Trophoblast cell (in vitro differentiated cells and primary cell): ENCODE measurements around the gene APBA2.

ENCODE experiments used
- DNase-seq, 2 donors: peaks; one replicate each; pipeline ENCODE4 v3.0.0-alpha.2; 2016
- H2AFZ ChIP-seq: 2 replicates; pipeline ENCODE4 v1.6.1; 2013; ENCODE audit warnings: low read length, moderate library complexity, mild to moderate bottlenecking; ENCODE audit not compliant: insufficient read depth, poor library complexity
- H2AK5ac ChIP-seq: 2 replicates; pipeline ENCODE4 v1.6.1; 2013; ENCODE audit warnings: mild to moderate bottlenecking, low read length
- H2BK120ac ChIP-seq: 2 replicates; pipeline ENCODE4 v1.6.1; 2013; ENCODE audit warnings: low read length, mild to moderate bottlenecking, moderate library complexity; ENCODE audit not compliant: insufficient read depth, poor library complexity
- H2BK12ac ChIP-seq: 2 replicates; pipeline ENCODE4 v1.6.1; 2013; ENCODE audit warnings: mild to moderate bottlenecking, low read length, moderate library complexity
- H2BK5ac ChIP-seq: 2 replicates; pipeline ENCODE4 v1.6.1; 2013; ENCODE audit warnings: low read length, low read depth, moderate library complexity, mild to moderate bottlenecking; ENCODE audit not compliant: poor library complexity
- H3K14ac ChIP-seq: 2 replicates; pipeline ENCODE4 v1.6.1; 2013; ENCODE audit warnings: mild to moderate bottlenecking, low read length
- H3K18ac ChIP-seq: 2 replicates; pipeline ENCODE4 v1.6.1; 2013; ENCODE audit warnings: mild to moderate bottlenecking, low read length
- H3K23ac ChIP-seq: 2 replicates; pipeline ENCODE4 v1.6.1; 2013; ENCODE audit warnings: low read length
- H3K27ac ChIP-seq: 2 replicates; pipeline ENCODE4 v1.5.1; 2013; ENCODE audit warnings: low read depth, mild to moderate bottlenecking, inconsistent platforms, low read length, moderate library complexity
- H3K27me3 ChIP-seq: 2 replicates; pipeline ENCODE4 v1.6.1; 2013; ENCODE audit warnings: inconsistent platforms, mild to moderate bottlenecking, low read length, moderate library complexity; ENCODE audit not compliant: insufficient read depth
- H3K36me3 ChIP-seq, 2 experiments: 1 replicate in 1 of 2; 2 replicates in 1 of 2; pipeline ENCODE4 v1.6.1; 2013; ENCODE audit warnings: low read length in 2 of 2, mild to moderate bottlenecking in 2 of 2, moderate library complexity in 1 of 2; ENCODE audit not compliant: insufficient read depth in 2 of 2, control insufficient read depth in 1 of 2
- H3K4ac ChIP-seq: 2 replicates; pipeline ENCODE4 v1.6.1; 2013; ENCODE audit warnings: low read depth, mild to moderate bottlenecking, low read length, moderate library complexity
- H3K4me1 ChIP-seq, 2 experiments: 1 replicate in 1 of 2; 2 replicates in 1 of 2; pipeline ENCODE4 v1.6.1; 2013; ENCODE audit warnings: low read length in 2 of 2, mild to moderate bottlenecking in 2 of 2, moderate library complexity in 1 of 2; ENCODE audit not compliant: insufficient read depth in 2 of 2, control insufficient read depth in 1 of 2
- H3K4me2 ChIP-seq: 2 replicates; pipeline ENCODE4 v1.6.1; 2013; ENCODE audit warnings: inconsistent platforms, mild to moderate bottlenecking, low read length, moderate library complexity
- H3K4me3 ChIP-seq: 2 replicates; pipeline ENCODE4 v1.5.1; 2013; ENCODE audit warnings: mild to moderate bottlenecking, low read depth, low read length, inconsistent platforms
- H3K79me1 ChIP-seq: one replicate; pipeline ENCODE4 v1.6.1; 2013; ENCODE audit warnings: low read length
- H3K79me2 ChIP-seq: 2 replicates; pipeline ENCODE4 v1.6.1; 2013; ENCODE audit warnings: low read length, mild to moderate bottlenecking; ENCODE audit not compliant: control insufficient read depth, insufficient read depth, poor library complexity
- H3K9ac ChIP-seq: 2 replicates; pipeline ENCODE4 v1.6.1; 2013; ENCODE audit warnings: mild to moderate bottlenecking, low read length
- H3K9me3 ChIP-seq: 2 replicates; pipeline ENCODE4 v1.6.1; 2013; ENCODE audit warnings: low read depth, mild to moderate bottlenecking, control low read depth, inconsistent platforms, low read length; ENCODE audit not compliant: insufficient read depth
- H4K12ac ChIP-seq: 2 replicates; pipeline ENCODE4 v1.6.1; 2013; ENCODE audit warnings: low read depth, mild to moderate bottlenecking, low read length, moderate library complexity
- H4K8ac ChIP-seq: 2 replicates; pipeline ENCODE4 v1.6.1; 2013; ENCODE audit warnings: low read depth, mild to moderate bottlenecking, low read length, moderate library complexity
- H4K91ac ChIP-seq: one replicate; pipeline ENCODE4 v1.6.1; 2013; ENCODE audit warnings: low read depth, mild to moderate bottlenecking, low read length, moderate library complexity
- WGBS: extraction: QIAGEN DNeasy Blood & Tissue Kit; methylation state at CpG from one replicate; pipeline ENCODE4 v1.1.7; 2013; ENCODE audit warnings: missing lambda C conversion rate; ENCODE audit not compliant: insufficient read length, insufficient coverage; ENCODE audit errors: extremely low coverage; 5-methylcytosine and 5-hydroxymethylcytosine counted together

The APBA2 gene

GRCh38 chr15:29097168-29097567 lies 211.4 kb downstream of the APBA2 start:
- no peak for DNase-seq
- no peak overlapping the region for H2BK5ac ChIP-seq
- peaks cover 2% of the 10 kb centered on the region for H3K9me3 ChIP-seq
- no peak overlapping the region for H4K8ac ChIP-seq
- no peak overlapping the region for H2BK12ac ChIP-seq
- no peak overlapping the region for H3K4me3 ChIP-seq
- H3K9ac ChIP-seq = no peak overlapping the region
- no peak overlapping the region for H2BK120ac ChIP-seq
- H3K27me3 ChIP-seq = no peaks in the 10 kb centered on the region
- no peaks in the 10 kb centered on the region for H3K36me3 ChIP-seq
- no peak overlapping the region for H3K14ac ChIP-seq
- H3K79me1 ChIP-seq = no peaks in the 10 kb centered on the region
- no peaks in the 10 kb centered on the region for H3K79me2 ChIP-seq
- H2AFZ ChIP-seq = no peak overlapping the region
- no peak overlapping the region for H3K23ac ChIP-seq
- H3K4me2 ChIP-seq = no peak overlapping the region
- no peaks in the 10 kb centered on the region for H3K4me1 ChIP-seq
- H3K18ac ChIP-seq = no peak overlapping the region
- H2AK5ac ChIP-seq = no peak overlapping the region
- no peak overlapping the region for H3K4ac ChIP-seq
- H4K91ac ChIP-seq = no peak overlapping the region
- H4K12ac ChIP-seq = no peak overlapping the region
- no CpG with 5 or more reads among the region's 14 CpGs for WGBS
- H3K27ac ChIP-seq = no peak overlapping the region

GRCh38 chr15:29097971-29098370 lies 212.2 kb downstream of the APBA2 start:
- Histone ChIP-seq H3K4me3 (no peak overlapping the region), H3K4me1 (no peaks in the 10 kb centered on the region), H4K91ac (no peak overlapping the region), H3K14ac (no peak overlapping the region), H3K18ac (no peak overlapping the region), H4K12ac (no peak overlapping the region), H3K4ac (no peak overlapping the region), H3K23ac (no peak overlapping the region), H2BK120ac (no peak overlapping the region), H2AK5ac (no peak overlapping the region), H3K4me2 (no peak overlapping the region), H3K27me3 (no peaks in the 10 kb centered on the region), H3K79me2 (no peaks in the 10 kb centered on the region), H2BK5ac (no peak overlapping the region), H3K79me1 (no peaks in the 10 kb centered on the region), H3K27ac (no peak overlapping the region), H2AFZ (no peak overlapping the region), H3K9me3 (peaks cover 2% of the 10 kb centered on the region), H4K8ac (no peak overlapping the region), H3K36me3 (no peaks in the 10 kb centered on the region), H3K9ac (no peak overlapping the region), H2BK12ac (no peak overlapping the region)
- no CpG with 5 or more reads among the region's 9 CpGs for WGBS
- DNase-seq = no peak

- H4K91ac ChIP-seq = no peak overlapping the region
- H3K4me3 ChIP-seq = no peak overlapping the region
- H3K14ac ChIP-seq = no peak overlapping the region
- no peak overlapping the region for H3K27ac ChIP-seq
- no peaks in the 10 kb centered on the region for H3K27me3 ChIP-seq
- H4K12ac ChIP-seq = no peak overlapping the region
- no peaks in the 10 kb centered on the region for H3K36me3 ChIP-seq
- no peak overlapping the region for H2BK12ac ChIP-seq
- H3K9me3 ChIP-seq = peaks cover 2% of the 10 kb centered on the region
- H2BK5ac ChIP-seq = no peak overlapping the region
- H3K9ac ChIP-seq = no peak overlapping the region
- no peak overlapping the region for H3K4ac ChIP-seq
- H3K4me1 ChIP-seq = peaks cover 0 to 3% of the 10 kb centered on the region in 2 experiments
- no peak overlapping the region for H3K23ac ChIP-seq
- no peak overlapping the region for H2AK5ac ChIP-seq
- no peak overlapping the region for H2AFZ ChIP-seq
- H3K4me2 ChIP-seq = no peak overlapping the region
- no peak overlapping the region for H2BK120ac ChIP-seq
- no peaks in the 10 kb centered on the region for H3K79me1 ChIP-seq
- DNase-seq = no peak
- no CpG with 5 or more reads among the region's 13 CpGs for WGBS
- no peaks in the 10 kb centered on the region for H3K79me2 ChIP-seq
- no peak overlapping the region for H4K8ac ChIP-seq
- H3K18ac ChIP-seq = no peak overlapping the region
Observed at GRCh38 chr15:29098652-29099051, 212.9 kb downstream of the APBA2 start.

- H2BK12ac ChIP-seq = no peak overlapping the region
- H3K9ac ChIP-seq = no peak overlapping the region
- no peaks in the 10 kb centered on the region for H3K36me3 ChIP-seq
- no peak overlapping the region for H3K4ac ChIP-seq
- H2BK120ac ChIP-seq = no peak overlapping the region
- H4K91ac ChIP-seq = no peak overlapping the region
- no peak overlapping the region for H3K14ac ChIP-seq
- no peak overlapping the region for H2AFZ ChIP-seq
- no peaks in the 10 kb centered on the region for H3K27me3 ChIP-seq
- H2BK5ac ChIP-seq = no peak overlapping the region
- no peak overlapping the region for H3K27ac ChIP-seq
- H4K12ac ChIP-seq = no peak overlapping the region
- no peaks in the 10 kb centered on the region for H3K79me1 ChIP-seq
- no peak overlapping the region for H3K23ac ChIP-seq
- H3K4me1 ChIP-seq = peaks cover 0 to 3% of the 10 kb centered on the region in 2 experiments
- no peak overlapping the region for H3K4me2 ChIP-seq
- DNase-seq = no peak
- no peak overlapping the region for H4K8ac ChIP-seq
- H3K79me2 ChIP-seq = no peaks in the 10 kb centered on the region
- H2AK5ac ChIP-seq = no peak overlapping the region
- peaks cover 2% of the 10 kb centered on the region for H3K9me3 ChIP-seq
- WGBS = no CpG with 5 or more reads among the region's 10 CpGs
- no peak overlapping the region for H3K4me3 ChIP-seq
- H3K18ac ChIP-seq = no peak overlapping the region
Observed at GRCh38 chr15:29099131-29099880, 213.5 kb downstream of the APBA2 start.
